NT2/D1 (cell line): ENCODE data around the gene PHLDB1.

Source experiments
- YY1 ChIP-seq: IDR thresholded peaks from 2 replicates; pipeline ENCODE4 v1.6.1; 2011; ENCODE audit not compliant: insufficient read length, insufficient read depth
- ZNF274 ChIP-seq: IDR thresholded peaks from 2 replicates; pipeline ENCODE4 v1.6.1; 2011; ENCODE audit warnings: mild to moderate bottlenecking, low read depth, low read length

DNA sequence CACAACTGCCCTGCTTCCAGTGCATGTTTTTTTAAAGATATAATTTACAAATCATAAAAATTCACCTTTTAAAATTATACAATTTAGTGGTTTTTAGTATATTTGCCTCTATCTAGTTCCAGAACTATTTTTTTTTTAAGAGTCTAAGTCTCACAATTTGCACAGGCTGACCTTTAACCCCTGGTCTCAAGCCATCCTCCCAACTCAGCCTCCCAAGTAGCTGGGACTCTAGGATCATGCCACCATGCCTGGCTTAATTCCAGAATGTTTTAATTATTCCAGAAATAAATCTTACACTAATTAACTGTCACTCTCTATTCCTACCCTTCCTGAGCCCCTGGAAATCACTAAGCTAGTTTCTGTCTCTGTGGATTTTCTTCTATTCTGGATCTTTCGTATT is 36.6 kb upstream of the PHLDB1 start:
- TF ChIP-seq YY1, result no peak
- TF ChIP-seq ZNF274, result no peak
